PC-3 (cell line): Measurements from ENCODE around the gene GDNF. TPM values are rescaled to one million over a fixed set of nuclear protein-coding genes. Genes with fewer than 3 reads are reported as not detected.

Experiments
- ATAC-seq: fragments of 200-7000 bp; cut with Tn5 transposase; 2 replicates; pipeline ENCODE4 v1.9.1; 2020; ENCODE audit warnings: mild to moderate bottlenecking, moderate library complexity
- BruUV-seq: library from RNA; stranded (reverse); fragments of 400-500 nt; replicated peaks from 2 replicates; lab custom pipeline; 2021; lab: Mats Ljungman, UMichigan
- CTCF ChIA-PET: fragments of 300-600 bp; sonication (Branson Sonifier 250); formaldehyde crosslinking; loops from one replicate; lab custom pipeline; 2022; ENCODE audit warnings: antibody characterized with exemption; lab: Charles Lee
- POLR2A ChIA-PET: fragments of 300-600 bp; sonication (Branson Sonifier 250); formaldehyde crosslinking; loops from one replicate; lab custom pipeline; 2022; ENCODE audit warnings: antibody characterized with exemption; ENCODE audit not compliant: unreplicated experiment; lab: Charles Lee
- DNase-seq: peaks from one replicate; pipeline ENCODE4 v3.0.0-alpha.2; 2015
- H2AFZ ChIP-seq: fragments of 300-600 bp; sonication (generic); 2 replicates; pipeline ENCODE4 v1.6.0; 2016; ENCODE audit warnings: antibody characterized with exemption, low read length
- H3F3A ChIP-seq: fragments of 300-600 bp; sonication (generic); one replicate; pipeline ENCODE4 v1.6.0; 2017; ENCODE audit warnings: antibody characterized with exemption, low read length, control low read depth, mild to moderate bottlenecking; ENCODE audit not compliant: unreplicated experiment
- H3K27ac ChIP-seq: fragments of 300-600 bp; sonication (generic); 2 replicates; pipeline ENCODE4 v1.5.1; 2016; ENCODE audit warnings: mild to moderate bottlenecking, low read length
- H3K27me3 ChIP-seq: fragments of 300-600 bp; sonication (generic); 2 replicates; pipeline ENCODE4 v1.6.1; 2016; ENCODE audit warnings: low read length, mixed read lengths
- H3K36me3 ChIP-seq: fragments of 300-600 bp; sonication (generic); 2 replicates; pipeline ENCODE4 v1.6.1; 2016; ENCODE audit warnings: low read depth, mixed run types, low read length, mixed read lengths
- H3K4me1 ChIP-seq: fragments of 300-600 bp; sonication (generic); 2 replicates; pipeline ENCODE4 v1.5.1; 2016; ENCODE audit warnings: low read length; ENCODE audit not compliant: insufficient read depth
- H3K4me2 ChIP-seq: fragments of 300-600 bp; sonication (generic); 2 replicates; pipeline ENCODE4 v1.6.0; 2016; ENCODE audit warnings: low read length
- H3K4me3 ChIP-seq: fragments of 300-600 bp; sonication (generic); 2 replicates; pipeline ENCODE4 v1.5.1; 2016; ENCODE audit warnings: mild to moderate bottlenecking, low read length, mixed read lengths
- H3K79me2 ChIP-seq: fragments of 300-600 bp; sonication (generic); 2 replicates; pipeline ENCODE4 v1.6.1; 2017; ENCODE audit warnings: low read length, mixed read lengths
- H3K9ac ChIP-seq: fragments of 300-600 bp; sonication (generic); 2 replicates; pipeline ENCODE4 v1.6.0; 2016; ENCODE audit warnings: mild to moderate bottlenecking, low read length
- H3K9me2 ChIP-seq: fragments of 300-600 bp; sonication (generic); replicated peaks from 2 replicates; pipeline ENCODE4 v1.6.1; 2016; ENCODE audit warnings: mixed run types, low read length, mixed read lengths
- H3K9me3 ChIP-seq: fragments of 300-600 bp; sonication (generic); 2 replicates; pipeline ENCODE4 v1.6.1; 2016; ENCODE audit warnings: low read length, mixed read lengths
- H4K20me1 ChIP-seq: fragments of 300-600 bp; sonication (generic); 2 replicates; pipeline ENCODE4 v1.6.1; 2016; ENCODE audit warnings: low read length, mixed read lengths
- CTCF ChIP-seq: fragments of 300-600 bp; sonication (generic); conservative IDR thresholded peaks from 2 replicates; pipeline ENCODE4 v1.5.1; 2017; ENCODE audit warnings: antibody characterized with exemption, low read depth, mild to moderate bottlenecking, low read length
- EZH2 ChIP-seq: fragments of 300-600 bp; sonication (generic); IDR thresholded peaks from one replicate; pipeline ENCODE4 v1.6.1; 2017; ENCODE audit warnings: antibody characterized with exemption, mild to moderate bottlenecking, low read length; ENCODE audit not compliant: unreplicated experiment
- EZH2phosphoT487 ChIP-seq: fragments of 300-600 bp; sonication (generic); IDR thresholded peaks from 2 replicates; pipeline ENCODE4 v1.6.1; 2018; ENCODE audit warnings: mild to moderate bottlenecking, antibody characterized with exemption, low read length, borderline replicate concordance
- intact Hi-C: fragments of 100-400 bp; cut with micrococcal nuclease; formaldehyde crosslinking; loops from 2 replicates; pipeline ENCODE4 v1.9.0; 2023
- total RNA-seq: library from RNA; depleted of rRNA; stranded (reverse); fragments of >200 nt; gene quantifications from 2 replicates; pipeline ENCODE4 v1.2.3, GENCODE V29; 2014

The GDNF gene
- total RNA-seq, 1 experiment from 2014 or later: not detected

- Histone ChIP-seq H3K36me3 (no peaks in the 10 kb centered on the region), H3F3A (no peaks in the 10 kb centered on the region), H3K9me3 (no peaks in the 10 kb centered on the region), H3K27ac (no peak overlapping the region), H3K27me3 (peaks cover 49% of the 10 kb centered on the region), H3K9ac (no peak overlapping the region), H2AFZ (no peak overlapping the region), H3K4me1 (no peaks in the 10 kb centered on the region), H3K79me2 (no peaks in the 10 kb centered on the region), H3K4me2 (no peak overlapping the region), H4K20me1 (no peaks in the 10 kb centered on the region), H3K9me2 (no peaks in the 10 kb centered on the region), H3K4me3 (no peak overlapping the region)
- ChIA-PET CTCF (no interaction called here), POLR2A (no interaction called here)
- intact Hi-C loops: no loop called here
- no peak for DNase-seq
- ATAC-seq: no peak
- BruUV-seq: no TSS peak
- TF ChIP-seq CTCF: no peak
- no peak for TF ChIP-seq EZH2
- TF ChIP-seq EZH2phosphoT487: no peak
These were observed 4.2 kb upstream of the GDNF start for GRCh38 chr5:37844009-37844408.

GRCh38 chr5:37842048-37842447 is 2.2 kb upstream of the GDNF start:
- H3K36me3 ChIP-seq: no peaks in the 10 kb centered on the region
- no peaks in the 10 kb centered on the region for H3K9me3 ChIP-seq
- H3K79me2 ChIP-seq: no peaks in the 10 kb centered on the region
- H3F3A ChIP-seq: no peaks in the 10 kb centered on the region
- H3K4me1 ChIP-seq: peaks cover 13% of the 10 kb centered on the region
- POLR2A ChIA-PET: no interaction called here
- no peaks in the 10 kb centered on the region for H3K9me2 ChIP-seq
- DNase-seq (no peak), ATAC-seq (no peak)
- BruUV-seq: no TSS peak
- H3K9ac ChIP-seq: no peak overlapping the region
- no peak overlapping the region for H3K27ac ChIP-seq
- no peak overlapping the region for H3K4me2 ChIP-seq
- CTCF ChIA-PET: no interaction called here
- no peak overlapping the region for H2AFZ ChIP-seq
- H3K27me3 ChIP-seq: peaks cover 57% of the 10 kb centered on the region
- H3K4me3 ChIP-seq: no peak overlapping the region
- no peak for TF ChIP-seq CTCF
- no peak for TF ChIP-seq EZH2phosphoT487
- TF ChIP-seq EZH2: no peak
- no peaks in the 10 kb centered on the region for H4K20me1 ChIP-seq
- intact Hi-C loops: no loop called here

GRCh38 chr5:37841203-37841602 is 1.4 kb upstream of the GDNF start:
- Histone ChIP-seq H3K27ac (no peak overlapping the region), H3K9me3 (no peaks in the 10 kb centered on the region), H3K9ac (no peak overlapping the region), H3K9me2 (no peaks in the 10 kb centered on the region), H3K79me2 (no peaks in the 10 kb centered on the region), H4K20me1 (no peaks in the 10 kb centered on the region), H3K4me3 (no peak overlapping the region), H2AFZ (no peak overlapping the region), H3K36me3 (no peaks in the 10 kb centered on the region), H3K4me1 (peaks cover 19% of the 10 kb centered on the region), H3K27me3 (peaks cover 66% of the 10 kb centered on the region), H3F3A (no peaks in the 10 kb centered on the region), H3K4me2 (no peak overlapping the region)
- ATAC-seq: no peak
- DNase-seq: no peak
- BruUV-seq: no TSS peak
- ChIA-PET CTCF (interaction anchor here (0.6 kb wide), 1 partner anchor 539 kb away, joined by 4 read pairs; no protein-coding TSS in a partner anchor), POLR2A (no interaction called here)
- intact Hi-C loops: no loop called here
- TF ChIP-seq EZH2phosphoT487 (no peak), CTCF (no peak), EZH2 (no peak)
